NCI-H748 (cell line): ENCODE results near the gene ASF1B.

ENCODE experiments used
- DNase-seq: peaks from one replicate; lab custom pipeline; 2025; ENCODE audit not compliant: unreplicated experiment; lab: John Stamatoyannopoulos, UW

ASF1B gene

DNA sequence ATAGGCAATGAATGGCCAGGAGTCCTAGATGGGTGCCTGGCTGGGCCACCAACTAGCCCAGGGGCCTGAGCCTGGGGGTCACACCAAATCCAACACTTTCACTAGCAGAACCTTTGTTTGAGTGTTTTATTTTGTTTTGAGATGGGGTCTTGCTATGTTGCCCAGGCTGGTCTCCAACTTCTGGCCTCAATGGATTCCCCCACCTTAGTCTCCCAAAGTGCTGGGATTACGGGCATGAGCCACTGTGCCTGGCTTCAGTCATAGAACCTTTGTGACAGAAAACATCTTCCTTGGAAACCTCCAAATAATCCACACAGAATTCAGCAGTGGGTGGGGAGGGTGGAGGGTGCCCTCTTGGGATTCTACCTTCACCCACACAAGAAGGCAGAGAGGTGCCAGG is 24.9 kb downstream of the ASF1B start:
- no peak for DNase-seq

DNA sequence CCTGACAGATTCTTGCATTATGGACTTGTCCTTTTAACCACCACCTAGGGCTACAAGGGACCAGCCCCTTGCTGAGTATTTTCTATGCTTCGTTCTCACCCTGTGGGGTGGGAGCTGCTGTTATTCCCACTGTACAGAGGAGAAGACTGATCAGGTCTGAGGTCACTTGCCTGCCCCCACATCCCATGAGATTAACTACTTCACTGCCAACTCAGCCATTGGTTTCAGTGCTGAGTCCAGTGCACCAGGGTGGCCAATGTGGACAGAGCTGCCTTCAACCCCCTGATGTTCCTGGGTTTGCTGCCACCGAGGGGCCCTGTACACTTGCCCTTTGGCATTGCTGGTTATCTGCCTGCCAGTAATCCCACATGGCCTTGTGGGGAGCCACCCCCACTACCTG is 25.7 kb downstream of the ASF1B start:
- DNase-seq, result no peak

DNA sequence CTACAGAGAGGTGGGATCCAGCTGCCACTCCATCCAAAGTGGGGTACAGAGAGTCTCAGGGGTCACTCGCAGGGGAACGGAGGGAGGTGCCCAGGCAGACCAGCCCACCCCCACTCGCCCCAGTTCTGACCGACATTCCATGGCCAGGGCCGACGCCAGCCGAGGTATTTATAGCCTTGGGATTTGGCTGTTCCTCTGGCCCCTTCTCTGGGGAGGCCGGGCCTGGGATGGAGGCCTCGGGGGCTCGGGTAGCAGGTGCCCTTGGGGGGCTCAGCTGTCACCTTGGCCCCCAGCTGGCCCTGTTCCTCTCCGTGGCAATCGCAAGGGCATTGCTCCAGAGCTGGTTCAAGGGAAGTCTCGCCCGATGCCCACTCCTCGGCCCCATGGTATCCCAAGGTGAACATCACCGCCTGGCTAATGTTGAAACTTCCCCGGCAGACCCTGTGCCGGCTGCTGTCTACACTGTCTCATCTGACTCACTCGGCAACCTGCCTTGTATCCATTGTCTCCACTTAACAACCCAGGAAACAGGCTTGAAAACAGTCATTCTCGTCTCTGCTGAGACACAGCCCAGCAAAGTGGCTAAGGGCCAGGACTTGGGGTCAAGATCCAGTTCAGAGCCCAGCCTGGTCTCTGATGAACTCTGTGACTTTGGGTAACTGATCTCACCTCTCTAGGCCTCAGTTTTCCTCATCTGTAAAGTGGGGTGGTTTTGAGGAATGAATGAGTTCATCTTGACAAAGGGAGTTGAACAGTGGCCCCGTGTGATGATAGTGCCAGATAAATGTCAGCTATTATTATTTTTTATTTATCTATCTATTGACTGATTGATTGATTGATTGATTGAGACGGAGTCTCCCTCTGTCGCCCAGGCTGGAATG is 28.6 kb downstream of the ASF1B start:
- DNase-seq, result no peak

DNA sequence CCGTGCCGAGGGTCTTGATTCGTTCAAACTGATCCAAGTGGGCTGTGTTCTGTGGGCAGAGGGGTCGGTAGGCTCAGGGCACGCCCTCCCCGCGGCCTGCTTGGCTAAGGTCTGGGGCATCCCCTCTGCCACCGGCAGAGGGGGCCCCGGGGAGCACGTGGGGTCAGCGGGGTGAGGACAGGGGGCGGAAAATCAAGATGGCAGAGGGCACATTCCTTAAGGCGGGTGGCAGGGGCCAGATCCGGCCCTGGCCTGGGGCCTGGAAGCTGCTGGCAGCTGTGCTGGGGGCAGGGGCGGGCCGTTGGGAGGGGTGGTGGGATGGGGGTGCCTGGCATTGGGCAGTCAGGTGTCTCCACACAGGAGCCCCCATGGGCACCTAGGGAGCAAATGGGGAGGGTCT is 29.5 kb downstream of the ASF1B start:
- DNase-seq, result no peak

DNA sequence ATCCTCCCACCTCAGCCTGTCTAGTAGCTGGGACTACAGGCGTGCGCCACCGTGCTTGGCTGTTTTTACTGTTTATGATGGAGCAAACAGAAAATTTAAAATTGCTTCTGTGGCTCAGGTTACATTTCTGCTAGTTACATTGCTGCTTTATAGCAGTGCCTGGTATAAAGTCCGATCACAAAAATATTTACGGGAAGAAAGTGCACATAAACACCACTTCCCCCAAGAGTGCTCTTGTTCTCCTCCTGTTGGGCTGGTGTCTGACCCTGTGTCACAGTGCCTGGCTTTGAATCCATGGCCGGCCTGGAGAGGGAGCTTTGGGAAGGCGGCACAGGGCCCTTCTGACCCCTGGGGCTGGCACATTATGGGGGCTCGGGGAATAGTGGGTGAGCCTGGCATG is 30.7 kb downstream of the ASF1B start:
- DNase-seq, result no peak

DNA sequence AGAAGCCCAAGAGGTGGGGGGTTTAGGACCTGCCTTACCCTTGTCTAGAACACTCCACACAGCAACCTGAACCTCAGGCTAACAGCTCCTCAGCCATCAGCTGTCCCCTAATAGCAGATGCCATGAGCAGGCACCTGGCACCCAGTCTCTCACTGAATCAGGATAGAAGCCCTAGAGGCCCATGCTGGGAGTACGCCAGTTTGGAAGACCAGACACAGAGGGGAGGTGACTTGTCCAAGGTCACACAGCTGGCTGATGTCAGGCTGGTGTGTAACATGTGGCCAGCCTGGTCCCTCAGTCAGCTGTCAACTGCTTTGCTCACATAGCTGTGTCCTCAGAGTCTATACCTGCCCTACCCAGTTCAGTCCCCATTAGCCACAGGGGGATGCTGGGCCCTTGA is 33.1 kb downstream of the ASF1B start:
- no peak for DNase-seq

DNA sequence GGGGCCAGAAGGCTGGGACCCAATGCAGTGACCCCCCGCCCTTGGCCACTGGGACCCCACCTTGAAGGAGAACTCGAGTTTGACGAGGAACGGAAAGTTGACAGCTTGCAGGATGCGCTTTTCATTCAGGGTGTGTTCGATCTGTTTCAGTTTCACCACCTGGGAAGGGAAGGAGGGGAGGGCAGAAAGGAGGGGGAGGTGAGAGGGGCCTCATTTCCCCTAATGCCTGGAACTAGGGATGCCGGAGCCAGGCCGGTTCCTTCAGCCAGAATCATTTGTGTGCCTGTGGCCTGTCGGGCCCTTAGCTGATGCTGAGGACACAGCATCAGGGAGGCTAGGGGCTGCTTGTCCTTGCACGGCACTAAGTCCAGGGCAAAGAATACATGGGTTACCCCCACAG is 33.6 kb downstream of the ASF1B start:
- no peak for DNase-seq

DNA sequence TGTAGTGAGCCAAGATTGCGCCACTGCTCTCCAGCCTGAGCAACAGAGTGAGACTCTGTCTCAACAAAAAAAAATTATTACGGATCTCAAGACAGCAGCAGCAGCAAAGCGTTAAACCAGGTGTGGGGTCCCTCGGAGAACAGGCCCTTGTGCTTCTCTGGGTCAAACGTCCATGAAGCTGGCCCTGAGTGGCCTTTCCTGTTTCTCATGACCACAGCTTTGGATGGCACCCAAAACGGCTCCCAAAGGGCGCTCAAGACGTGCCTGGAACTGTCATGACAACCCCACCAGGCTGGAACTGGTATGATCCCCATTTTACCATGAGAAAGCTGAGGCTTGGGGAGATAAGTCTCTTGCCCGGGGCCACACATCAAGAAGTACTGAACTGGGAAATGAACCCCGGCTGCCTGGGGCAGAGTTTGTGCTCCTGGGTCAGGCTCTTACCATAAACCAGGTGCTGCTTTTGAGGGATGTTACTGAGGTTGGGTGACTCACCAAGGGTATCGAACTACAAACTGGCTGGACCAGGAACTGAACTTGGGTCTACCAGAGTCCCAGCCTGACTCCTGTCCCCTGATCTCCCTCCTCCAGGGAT is 34.2 kb downstream of the ASF1B start:
- no peak for DNase-seq

DNA sequence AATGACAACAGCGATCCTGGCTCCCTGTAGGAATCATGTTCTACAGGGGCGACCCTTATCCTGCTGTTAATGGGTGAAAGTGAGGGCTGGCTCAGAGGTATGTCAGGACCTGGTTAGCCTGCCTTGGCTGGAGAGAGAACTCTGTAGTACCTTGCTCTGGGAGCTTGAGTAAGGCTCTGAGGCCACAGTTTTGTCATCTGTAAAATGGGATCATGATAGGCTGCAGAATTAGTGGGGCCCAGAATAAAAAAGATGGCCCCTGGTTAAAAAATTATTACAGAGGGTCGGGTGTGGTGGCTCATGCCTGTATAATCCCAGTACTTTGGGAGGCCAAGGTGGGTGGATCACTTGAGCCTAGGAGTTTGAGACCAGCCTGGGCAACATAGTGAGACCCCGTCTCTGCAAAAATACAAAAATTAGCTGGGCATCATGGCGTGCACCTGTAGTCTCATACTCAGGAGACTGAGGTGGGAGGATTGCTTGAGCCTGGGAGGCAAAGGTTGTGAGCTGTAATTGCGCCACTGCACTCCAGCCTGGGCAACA is 35.3 kb downstream of the ASF1B start:
- DNase-seq, result no peak

DNA sequence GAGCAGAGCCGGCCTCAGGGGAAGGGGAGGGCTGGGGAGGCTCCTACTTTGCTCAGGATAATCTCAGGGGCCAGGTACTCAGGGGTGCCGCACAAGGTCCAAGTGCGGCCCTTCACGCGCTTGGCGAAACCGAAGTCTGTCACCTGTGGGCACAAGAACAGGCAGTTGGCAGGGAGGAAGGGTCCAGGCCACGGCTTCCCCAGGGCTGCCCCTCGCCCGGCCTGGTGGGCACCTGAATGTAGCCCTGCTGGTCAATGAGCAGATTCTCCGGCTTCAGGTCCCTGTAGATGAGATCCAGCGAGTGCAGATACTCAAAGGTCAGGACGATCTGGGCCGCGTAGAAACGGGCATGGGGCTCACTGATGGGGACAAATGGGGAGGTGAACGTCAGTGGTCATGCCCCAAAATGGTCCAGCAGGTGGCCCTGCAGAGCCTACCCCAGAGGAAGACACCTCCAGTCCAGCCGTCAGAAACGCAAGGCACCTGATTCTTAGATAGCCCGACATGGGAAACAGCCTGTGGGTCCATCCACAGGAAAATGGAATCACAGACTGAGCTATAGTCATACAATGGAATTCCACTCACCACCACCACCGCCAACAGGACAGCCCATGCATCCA is 38.7 kb downstream of the ASF1B start:
- no peak for DNase-seq

DNA sequence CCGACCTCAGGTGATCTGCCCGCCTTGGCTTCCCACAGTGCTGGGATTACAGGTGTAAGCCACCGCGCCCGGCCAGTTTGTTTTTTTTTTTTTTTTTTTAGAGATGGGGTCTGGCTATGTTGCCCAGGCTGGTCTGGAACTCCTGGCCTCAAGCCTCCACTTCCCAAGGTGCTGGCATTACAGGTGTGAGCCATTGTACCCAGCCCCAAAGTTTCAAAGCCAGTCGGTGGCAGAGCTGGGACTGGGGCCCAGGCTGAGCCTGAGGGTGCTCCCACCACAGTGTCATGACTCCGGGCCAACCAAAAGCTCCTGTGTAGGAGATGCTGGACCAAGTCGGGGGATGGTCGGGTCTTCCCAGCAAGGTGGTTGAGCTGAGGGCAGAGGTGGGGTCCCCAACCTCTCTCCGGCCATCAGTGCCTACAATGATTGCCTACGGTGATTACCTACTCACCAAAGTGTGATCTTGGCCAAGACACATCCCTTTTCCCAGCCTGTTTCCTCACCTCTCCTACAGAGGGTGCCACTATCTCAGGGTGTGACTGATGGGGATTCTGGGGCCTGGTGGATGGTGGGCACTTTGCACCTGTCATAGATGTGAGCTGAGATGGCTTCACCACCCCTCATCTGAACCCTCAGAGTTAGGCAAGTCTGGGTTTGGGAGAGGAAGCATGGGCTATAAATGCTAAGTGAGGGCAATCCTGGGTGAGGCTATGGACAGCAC is 40.0 kb downstream of the ASF1B start:
- no peak for DNase-seq

DNA sequence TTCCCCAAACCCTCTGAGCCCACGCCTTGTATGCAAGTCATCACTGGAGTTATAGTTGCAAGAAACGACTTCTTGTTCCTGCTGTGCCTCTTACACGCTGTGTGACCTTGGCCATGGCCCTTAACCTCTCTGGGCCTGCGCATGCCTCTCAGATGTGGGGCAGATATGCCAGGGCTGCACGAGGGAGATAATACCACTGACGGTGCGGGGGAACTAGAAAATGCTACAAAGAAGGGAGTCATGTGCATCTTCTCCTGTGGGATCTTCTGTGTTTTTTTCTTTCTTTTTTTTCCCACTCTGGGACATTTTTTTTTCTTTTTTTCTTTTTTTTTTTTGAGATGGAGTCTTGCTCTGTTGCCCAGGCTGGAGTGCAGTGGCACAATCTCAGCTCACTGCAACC is 41.5 kb downstream of the ASF1B start:
- no peak for DNase-seq

DNA sequence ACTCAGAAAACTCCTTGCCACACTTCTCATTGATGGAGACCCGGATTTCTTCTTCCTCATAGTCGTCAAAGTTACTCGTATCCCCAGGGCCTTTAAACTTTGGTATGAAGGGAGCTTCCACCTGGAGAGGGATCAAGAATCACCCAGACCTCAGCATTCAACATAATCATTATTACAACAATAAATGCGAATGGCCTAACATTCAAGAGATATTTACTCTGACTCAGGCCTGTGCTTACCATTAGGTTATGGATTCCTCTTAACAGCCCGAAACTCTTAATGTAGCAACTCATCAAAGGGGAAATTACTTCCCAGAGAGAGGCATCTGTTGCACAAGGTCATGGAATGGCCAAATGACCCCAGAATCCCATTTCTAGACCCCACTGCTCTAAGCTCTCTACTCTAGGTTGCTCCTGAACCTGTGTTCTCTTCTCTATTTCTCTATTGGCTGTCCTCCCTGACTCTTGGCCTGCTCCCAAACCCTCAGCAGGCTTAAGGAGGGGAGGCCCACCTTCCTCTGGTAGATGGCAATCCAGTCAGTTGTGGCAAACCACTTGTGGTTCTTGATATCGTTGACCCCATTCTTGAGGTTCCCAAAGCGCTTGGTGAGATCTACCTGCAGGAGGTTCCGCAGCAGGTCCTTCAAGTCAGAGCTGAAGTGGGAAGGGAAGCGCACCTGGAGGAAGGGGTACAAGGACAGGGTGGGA is 43.1 kb downstream of the ASF1B start:
- DNase-seq, result no peak

DNA sequence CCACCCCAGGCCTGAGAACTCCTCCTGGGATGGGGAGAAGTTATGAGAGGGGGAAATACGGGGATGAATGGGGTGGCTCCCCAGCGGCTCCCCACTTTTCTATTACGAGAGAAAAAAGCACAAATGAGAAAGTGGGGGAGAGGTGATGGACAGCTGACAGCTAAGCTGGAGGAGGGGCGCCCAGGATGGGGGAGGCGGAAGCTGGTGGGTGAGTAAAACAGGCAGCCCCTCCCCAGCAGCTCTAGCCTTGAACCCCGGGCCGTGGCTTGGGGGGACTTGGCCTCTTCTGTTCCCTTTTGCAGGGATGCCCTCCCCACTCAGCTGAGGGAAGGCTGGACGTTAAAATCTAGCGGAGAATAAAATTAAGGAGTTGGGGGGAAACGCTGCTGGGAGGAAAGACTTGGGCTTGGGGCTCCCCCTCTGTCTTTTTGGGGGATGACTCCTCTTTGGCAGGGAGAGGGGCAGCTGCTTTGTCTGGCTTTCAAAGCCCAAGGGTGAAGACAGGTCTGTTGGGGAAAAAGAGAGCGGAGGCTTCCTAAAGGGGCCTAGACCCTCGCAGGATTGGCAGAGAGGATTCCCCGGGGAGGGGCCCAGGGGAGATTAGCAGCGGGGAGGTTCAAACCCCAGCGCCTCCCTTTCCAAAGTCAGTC is 44.5 kb downstream of the ASF1B start:
- DNase-seq, result no peak

DNA sequence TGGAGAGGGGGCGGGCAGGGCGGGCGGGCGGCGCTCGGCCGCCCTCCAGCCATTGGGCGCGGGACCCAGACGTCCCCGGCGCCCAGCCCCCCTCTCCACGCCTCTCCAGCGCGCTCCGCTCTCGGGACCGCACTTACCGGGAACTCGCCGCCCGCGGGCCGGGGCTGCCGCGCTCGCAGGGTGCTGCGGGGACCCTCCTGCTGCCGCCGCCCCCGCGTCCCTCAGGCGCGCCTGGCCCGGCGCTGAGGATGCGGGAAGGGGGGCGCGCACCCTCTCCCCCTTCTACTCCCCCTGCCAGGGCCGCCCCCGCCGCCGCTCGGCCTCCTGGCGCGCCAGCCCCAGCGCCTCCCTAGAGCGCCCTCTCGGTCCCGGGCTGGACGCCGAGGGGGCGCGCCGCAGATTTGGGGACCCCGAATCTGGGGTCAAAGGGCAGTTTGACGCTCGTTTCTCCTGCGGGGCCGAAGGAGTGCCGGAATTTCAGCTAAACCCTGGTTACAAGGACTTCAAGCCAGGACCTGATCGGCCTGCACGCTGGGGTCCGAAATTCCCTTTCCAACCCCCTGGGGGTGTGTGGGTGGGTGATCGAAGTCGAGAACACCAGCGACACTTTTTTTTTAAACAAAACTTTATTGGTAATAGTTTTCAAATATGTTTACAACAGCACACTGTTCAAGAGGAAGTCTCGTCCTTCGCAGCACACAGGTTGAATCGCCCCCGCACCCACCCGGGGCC is 45.1 kb downstream of the ASF1B start:
- peak; percentile 46 for DNase-seq

DNA sequence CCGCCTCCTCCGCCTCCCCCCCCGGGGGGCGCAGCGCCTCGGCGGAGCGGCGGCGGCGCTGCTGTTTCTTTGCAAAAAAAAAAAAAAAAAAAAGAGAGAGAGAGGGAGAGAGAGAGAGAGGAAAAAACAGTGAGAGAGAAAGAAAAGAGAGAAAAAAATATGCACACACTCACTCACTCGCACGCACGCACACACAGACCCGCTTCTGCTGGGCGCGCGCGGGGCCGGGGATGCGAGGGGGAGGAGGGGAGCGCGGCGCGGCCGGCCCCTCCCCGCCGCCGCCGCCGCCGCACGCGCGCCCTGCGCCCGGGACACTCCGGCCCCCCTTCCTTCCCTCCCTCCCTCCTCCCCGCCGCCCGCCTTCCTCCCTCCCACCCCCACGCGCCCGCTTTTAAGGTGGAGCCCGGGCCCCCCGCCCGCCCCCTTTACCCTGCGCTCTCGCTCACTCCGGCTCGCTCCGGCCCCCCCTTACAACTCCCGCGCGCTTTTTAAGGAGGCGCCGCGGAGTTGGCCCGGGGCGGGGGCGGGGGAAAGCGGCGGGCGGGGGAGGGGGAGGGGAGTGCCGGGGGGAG is 45.8 kb downstream of the ASF1B start, which contains the start of gene SAMD1:
TSS of gene SAMD1 (minus strand) at position 243 of the 572 bp plus-strand sequence.
- DNase-seq, result peak; percentile 87

DNA sequence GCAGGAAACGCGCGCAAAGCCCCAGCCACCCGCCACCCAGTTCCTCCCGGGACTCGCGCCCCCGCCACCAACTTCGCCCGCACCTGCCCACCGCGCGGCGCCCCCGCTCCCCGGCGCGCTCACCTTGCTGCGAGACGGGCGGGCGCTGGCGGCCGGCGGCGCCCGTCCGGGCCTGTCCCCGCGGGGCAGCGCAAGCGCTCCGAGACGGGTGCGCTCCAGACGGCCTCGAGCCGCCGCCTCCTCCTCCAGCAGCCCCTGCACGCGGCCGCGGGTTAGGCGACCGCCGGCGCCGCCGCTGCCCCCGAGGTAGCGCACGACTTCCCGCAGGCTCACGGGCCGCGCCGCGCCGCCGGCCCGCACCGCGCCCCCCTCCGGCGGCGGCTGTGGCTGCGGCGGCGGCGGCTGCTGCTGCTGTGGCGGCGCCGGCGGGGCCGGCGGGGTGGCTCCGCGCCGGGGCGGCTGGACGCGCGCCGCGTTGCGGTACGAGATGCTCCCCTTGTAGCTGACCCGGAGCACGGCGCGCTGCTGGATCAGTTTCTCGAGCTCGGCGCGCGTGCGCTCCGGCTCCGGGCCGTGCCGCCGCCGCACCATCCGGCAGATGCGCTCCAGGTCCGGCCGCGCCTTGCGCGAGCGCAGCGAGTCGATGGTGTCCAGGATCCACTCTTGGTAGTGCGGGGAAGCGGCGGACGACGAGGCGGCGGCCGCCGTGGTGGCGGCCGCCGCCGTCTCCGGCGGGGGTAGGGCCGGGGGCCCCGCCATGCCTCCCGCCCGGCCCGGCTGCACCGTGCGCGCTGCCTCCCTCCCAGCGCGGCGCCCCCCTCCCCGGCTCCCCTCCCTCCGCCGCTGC is 46.5 kb downstream of the ASF1B start:
- peak; percentile 61 for DNase-seq

DNA sequence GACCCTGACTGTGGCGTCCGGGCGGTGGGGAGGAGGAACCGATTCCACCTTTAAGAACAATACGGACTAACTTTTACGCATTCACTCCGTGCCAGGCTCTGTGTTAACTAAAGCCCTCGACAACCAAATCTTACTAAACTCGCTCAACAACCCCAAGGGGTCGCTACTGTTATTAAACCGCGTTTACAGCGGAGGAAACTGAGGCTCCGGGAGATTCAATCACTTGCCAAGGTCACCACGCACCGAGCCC is 47.1 kb downstream of the ASF1B start:
- peak; percentile 15 for DNase-seq
